ENCODE results near the gene ANK2.

DNA sequence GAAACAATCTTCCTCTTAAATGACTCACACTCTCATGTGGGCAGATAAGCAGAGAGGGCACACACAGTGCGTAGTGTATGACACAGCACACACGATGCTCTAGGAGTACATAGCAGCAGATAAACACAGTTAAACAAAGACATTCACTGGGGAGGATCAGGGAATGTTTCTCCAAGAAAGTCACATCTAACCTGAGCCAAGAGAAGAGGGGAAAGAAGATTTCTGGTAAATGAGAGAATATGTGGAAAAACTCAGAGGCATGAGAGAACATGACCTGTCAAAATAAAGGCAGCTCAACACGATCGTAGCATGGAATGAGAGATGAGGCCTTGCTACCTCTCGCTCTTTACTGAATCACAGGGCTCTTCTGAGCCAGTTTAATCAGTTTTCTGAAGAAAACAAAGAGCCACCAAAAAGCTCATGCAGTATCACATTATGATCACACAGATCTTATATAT, 251.0 kb downstream of the ANK2 start:
- no peak for TF ChIP-seq GATA3 (IDR thresholded peaks at IDR 0.05; ENCODE audit: low read depth, low read length)
- TF ChIP-seq GATA2 (IDR thresholded peaks at IDR 0.05; ENCODE audit: low read depth, low read length): no peak
